Measurements from ENCODE around the gene EP300.
"Not testable (repeated sequence)": the region's sequence is repeated elsewhere in the genome, so short reads cannot be mapped to it uniquely, and the experiment has no call there.

- not testable (repeated sequence) for TF ChIP-seq CTCF (conservative IDR thresholded peaks at IDR 0.05 in 1 of 2, IDR thresholded peaks at IDR 0.05 in 1 of 2; ENCODE audit: low read depth in 1 of 2, low read length in 2 of 2); EZH2 (IDR thresholded peaks at IDR 0.05; ENCODE audit: low read length, missing control alignments)
These were observed 44.0 kb upstream of the EP300 start for GRCh38 chr22:41048345-41048744.

All from fibroblast of lung (primary cell).